ENCODE results near the gene MED13L. TPM values are rescaled to one million over a fixed set of nuclear protein-coding genes. Genes with fewer than 3 reads are reported as not detected.
A peak's percentile ranks its signal among the peaks of the same experiment; 100 is the strongest.

Gene MED13L
- total RNA-seq, 1 experiment from 2014 or later: 80.5 TPM

- Mint-ChIP-seq H3K36me3 (no peaks in the 10 kb centered on the region), H3K27me3 (ENCODE audit: low read depth) (no peaks in the 10 kb centered on the region), H3K4me1 (peaks cover 26% of the 10 kb centered on the region), H3K4me3 (no peak overlapping the region), H3K27ac (no peak overlapping the region), H3K9me3 (no peaks in the 10 kb centered on the region)
- TF ChIP-seq ZNF121 (CRISPR knock-in tag; IDR thresholded peaks at IDR 0.05): no peak
- no peak for TF ChIP-seq NFATC4 (CRISPR knock-in tag; IDR thresholded peaks at IDR 0.05)
- TF ChIP-seq ARID4B (CRISPR knock-in tag; IDR thresholded peaks at IDR 0.05; ENCODE audit: borderline replicate concordance): no peak
- TF ChIP-seq ZNF219 (CRISPR knock-in tag; IDR thresholded peaks at IDR 0.05; ENCODE audit: borderline replicate concordance): no peak
- TF ChIP-seq ETV6 (CRISPR knock-in tag; IDR thresholded peaks at IDR 0.05): no peak
- TF ChIP-seq PRRX2 (CRISPR knock-in tag; IDR thresholded peaks at IDR 0.05): no peak
- no peak for TF ChIP-seq RORB (CRISPR knock-in tag; IDR thresholded peaks at IDR 0.05)
- TF ChIP-seq FOXK1 (CRISPR knock-in tag; IDR thresholded peaks at IDR 0.05): no peak
- no peak for TF ChIP-seq ELF4 (CRISPR knock-in tag; IDR thresholded peaks at IDR 0.05; ENCODE audit: low read depth)
- TF ChIP-seq EMX1 (CRISPR knock-in tag; IDR thresholded peaks at IDR 0.05): no peak
- TF ChIP-seq AFF4 (CRISPR knock-in tag; IDR thresholded peaks at IDR 0.05; ENCODE audit: borderline replicate concordance): no peak
- TF ChIP-seq NR2C2 (CRISPR knock-in tag; IDR thresholded peaks at IDR 0.05): no peak
- DNase-seq (ENCODE audit: low spot score) (no peak), ATAC-seq (peak; percentile 34; the same call in 1 of the 2 replicates)
- ChIA-PET POLR2A (no interaction called here), CTCF (interaction anchor here (1.0 kb wide), 1 partner anchor 41 kb away, joined by 3 read pairs; no protein-coding TSS in a partner anchor)
Measured at GRCh38 chr12:116194935-116195431, 82.5 kb downstream of the MED13L start.

- ChIA-PET POLR2A (no interaction called here), CTCF (no interaction called here)
- TF ChIP-seq NFATC4 (CRISPR knock-in tag; IDR thresholded peaks at IDR 0.05): no peak
- TF ChIP-seq FOXP1 (CRISPR knock-in tag; IDR thresholded peaks at IDR 0.05; ENCODE audit: borderline replicate concordance): no peak
- TF ChIP-seq CBFB (CRISPR knock-in tag; IDR thresholded peaks at IDR 0.05; ENCODE audit: low read depth): no peak
- no peak for TF ChIP-seq ZNF232 (CRISPR knock-in tag; IDR thresholded peaks at IDR 0.05)
- TF ChIP-seq HMGXB4 (CRISPR knock-in tag; IDR thresholded peaks at IDR 0.05): no peak
- no peak for TF ChIP-seq FOXP4 (CRISPR knock-in tag; IDR thresholded peaks at IDR 0.05)
- no peak for TF ChIP-seq TEAD1 (CRISPR knock-in tag; IDR thresholded peaks at IDR 0.05)
- no peak for TF ChIP-seq ZNF138 (CRISPR knock-in tag; conservative IDR thresholded peaks at IDR 0.05)
- no peak for TF ChIP-seq ZNF396 (CRISPR knock-in tag; IDR thresholded peaks at IDR 0.05; ENCODE audit: borderline replicate concordance)
- TF ChIP-seq TCF7 (CRISPR knock-in tag; IDR thresholded peaks at IDR 0.05; ENCODE audit: low read depth): no peak
- no peak for TF ChIP-seq ZNF317 (CRISPR knock-in tag; IDR thresholded peaks at IDR 0.05; ENCODE audit: borderline replicate concordance, low read depth)
- no peaks in the 10 kb centered on the region for H3K27me3 Mint-ChIP-seq (ENCODE audit: low read depth)
- peaks cover 34% of the 10 kb centered on the region for H3K4me1 Mint-ChIP-seq
- H3K9me3 Mint-ChIP-seq: no peaks in the 10 kb centered on the region
- ATAC-seq: no peak
- no peaks in the 10 kb centered on the region for H3K36me3 Mint-ChIP-seq
- 0 out of 2 replicates have a peak overlapping the region, but pooled peaks have one; percentile 0 for H3K27ac Mint-ChIP-seq
- no peak for DNase-seq (ENCODE audit: low spot score)
- H3K4me3 Mint-ChIP-seq: no peak overlapping the region
Measured at GRCh38 chr12:116189692-116190091, 87.8 kb downstream of the MED13L start.

All from WTC11 (cell line).